GM19438 (cell line): ENCODE data around the gene SPDYE6.
"Not testable (repeated sequence)": the region's sequence is repeated elsewhere in the genome, so short reads cannot be mapped to it uniquely, and the experiment has no call there.

Source experiments
- ATAC-seq: cut with Tn5 transposase; IDR thresholded peaks from one replicate; pipeline ENCODE4 v1.9.1; 2021; ENCODE audit warnings: low read depth; ENCODE audit not compliant: unreplicated experiment

Gene SPDYE6, protein sequence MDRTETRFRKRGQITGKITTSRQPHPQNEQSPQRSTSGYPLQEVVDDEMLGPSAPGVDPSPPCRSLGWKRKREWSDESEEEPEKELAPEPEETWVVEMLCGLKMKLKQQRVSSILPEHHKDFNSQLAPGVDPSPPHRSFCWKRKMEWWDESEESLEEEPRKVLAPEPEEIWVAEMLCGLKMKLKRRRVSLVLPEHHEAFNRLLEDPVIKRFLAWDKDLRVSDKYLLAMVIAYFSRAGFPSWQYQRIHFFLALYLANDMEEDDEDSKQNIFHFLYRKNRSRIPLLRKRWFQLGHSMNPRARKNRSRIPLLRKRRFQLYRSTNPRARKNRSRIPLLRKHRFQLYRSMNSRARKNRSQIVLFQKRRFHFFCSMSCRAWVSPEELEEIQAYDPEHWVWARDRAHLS

DNA sequence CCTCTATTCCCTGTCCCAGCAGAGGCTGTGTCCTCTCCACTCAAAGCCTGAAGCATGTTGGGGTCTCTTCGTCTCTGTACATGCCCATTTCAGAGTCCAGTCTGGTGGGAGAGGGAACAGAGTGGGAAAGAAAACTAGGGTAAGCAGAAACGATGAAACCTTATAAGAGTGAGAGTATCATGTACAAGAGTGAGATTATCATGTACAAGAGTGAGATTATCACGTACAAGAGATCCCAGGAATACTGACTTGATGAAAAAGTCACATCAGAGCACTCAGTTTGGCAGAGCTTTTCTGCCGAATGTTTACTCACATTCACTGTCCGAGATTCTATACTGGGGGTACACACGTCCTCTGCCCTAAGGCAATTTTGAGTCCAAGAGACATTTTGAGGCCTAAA lies at the start of gene SPDYE6:
Gene SPDYE6, minus strand, starts transcription at position 101 of the 400 bp plus-strand sequence. CDS start 421 bp downstream, outside the sequence.
- ATAC-seq, result not testable (repeated sequence)

DNA sequence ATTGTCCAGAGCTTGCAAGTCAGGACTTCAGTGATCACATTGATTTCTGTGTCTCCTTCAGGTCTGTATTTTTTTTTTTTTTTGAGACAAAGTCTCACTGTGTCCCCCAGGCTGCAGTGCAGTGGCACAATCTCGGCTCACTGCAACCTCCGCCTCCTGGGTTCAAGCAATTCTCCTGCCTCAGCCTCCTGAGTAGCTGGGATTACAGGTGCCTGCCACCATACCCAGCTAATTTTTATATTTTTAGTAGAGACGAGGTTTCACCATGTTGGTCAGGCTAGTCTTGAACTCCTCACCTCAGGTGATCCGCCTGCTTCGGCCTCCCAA lies 48.6 kb upstream of the SPDYE6 start:
- ATAC-seq, result not testable (repeated sequence)

- ATAC-seq, result peak; percentile 76
Observed at GRCh38 chr7:102404005-102404861, 48.0 kb upstream of the SPDYE6 start.

GRCh38 chr7:102403563-102403962 lies 47.3 kb upstream of the SPDYE6 start:
- no peak for ATAC-seq

- ATAC-seq, result no peak
Observed at GRCh38 chr7:102400360-102400759, 44.1 kb upstream of the SPDYE6 start.

DNA sequence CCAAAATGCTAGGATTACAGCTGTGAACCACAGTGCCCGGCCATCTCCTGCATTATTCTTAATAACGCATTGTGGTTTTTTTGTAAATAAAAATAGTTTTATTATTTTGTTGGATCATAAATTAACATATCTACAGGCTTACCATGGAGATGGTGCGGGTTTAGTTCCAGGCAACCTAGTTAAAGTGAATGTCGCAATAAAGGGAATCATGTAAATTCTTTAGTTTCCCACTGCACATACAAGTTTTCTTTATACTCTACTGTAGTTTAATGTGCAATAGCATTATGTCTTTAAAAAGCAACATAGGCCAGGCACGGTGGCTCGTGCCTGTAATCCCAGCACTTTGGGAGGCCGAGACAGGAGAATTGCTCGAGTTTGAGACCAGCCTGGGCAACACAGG lies 42.3 kb upstream of the SPDYE6 start:
- no peak for ATAC-seq

- no peak for ATAC-seq
Observed at GRCh38 chr7:102396710-102397019, 40.4 kb upstream of the SPDYE6 start.

DNA sequence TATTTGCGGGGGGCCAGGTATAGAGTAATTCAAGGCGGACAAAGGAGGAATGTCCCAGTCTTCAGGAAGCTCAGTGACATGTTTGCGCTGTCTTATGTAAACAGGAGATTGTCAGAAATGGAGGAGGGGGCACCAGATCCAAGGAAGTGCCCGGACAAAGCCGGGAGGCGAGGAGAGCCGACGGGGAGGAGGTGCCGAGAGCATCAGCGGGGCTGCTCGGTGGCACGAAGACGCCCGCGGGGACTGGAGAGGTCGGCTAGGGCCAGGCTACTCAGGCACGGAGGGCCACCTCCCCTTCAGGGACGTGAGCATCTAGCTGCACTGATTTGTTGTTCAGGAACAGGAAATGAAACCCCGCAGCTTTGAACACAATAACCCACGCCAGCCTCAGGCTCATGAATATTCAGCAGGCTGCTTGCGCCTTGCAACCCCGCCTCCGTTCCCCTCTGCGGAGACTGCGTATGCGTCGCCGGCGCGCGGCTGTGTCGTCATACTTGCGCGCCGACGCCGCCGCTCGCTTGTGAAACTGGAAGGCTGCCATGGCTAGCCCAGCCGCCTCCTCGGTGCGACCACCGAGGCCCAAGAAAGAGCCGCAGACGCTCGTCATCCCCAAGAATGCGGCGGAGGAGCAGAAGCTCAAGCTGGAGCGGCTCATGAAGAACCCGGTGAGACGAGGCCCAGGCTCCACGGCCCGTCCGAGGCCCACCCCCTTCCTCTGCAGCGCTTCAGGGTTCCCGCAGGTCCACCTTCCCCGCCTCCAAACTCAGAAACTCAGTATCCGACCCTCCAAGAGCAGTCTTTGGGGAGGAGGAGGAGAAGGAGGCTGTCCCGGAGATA lies 39.8 kb upstream of the SPDYE6 start, which contains the start of gene PRKRIP1:
Gene PRKRIP1, plus strand, starts transcription at position 491 of the 837 bp plus-strand sequence. Its CDS starts 49 bp downstream, at position 540.
- peak; percentile 98 for ATAC-seq

GRCh38 chr7:102395592-102395872 lies 39.3 kb upstream of the SPDYE6 start:
- no peak for ATAC-seq

- no peak for ATAC-seq
Observed at GRCh38 chr7:102393467-102393866, 37.2 kb upstream of the SPDYE6 start.

- ATAC-seq, result no peak
Observed at GRCh38 chr7:102392330-102392729, 36.1 kb upstream of the SPDYE6 start.

DNA sequence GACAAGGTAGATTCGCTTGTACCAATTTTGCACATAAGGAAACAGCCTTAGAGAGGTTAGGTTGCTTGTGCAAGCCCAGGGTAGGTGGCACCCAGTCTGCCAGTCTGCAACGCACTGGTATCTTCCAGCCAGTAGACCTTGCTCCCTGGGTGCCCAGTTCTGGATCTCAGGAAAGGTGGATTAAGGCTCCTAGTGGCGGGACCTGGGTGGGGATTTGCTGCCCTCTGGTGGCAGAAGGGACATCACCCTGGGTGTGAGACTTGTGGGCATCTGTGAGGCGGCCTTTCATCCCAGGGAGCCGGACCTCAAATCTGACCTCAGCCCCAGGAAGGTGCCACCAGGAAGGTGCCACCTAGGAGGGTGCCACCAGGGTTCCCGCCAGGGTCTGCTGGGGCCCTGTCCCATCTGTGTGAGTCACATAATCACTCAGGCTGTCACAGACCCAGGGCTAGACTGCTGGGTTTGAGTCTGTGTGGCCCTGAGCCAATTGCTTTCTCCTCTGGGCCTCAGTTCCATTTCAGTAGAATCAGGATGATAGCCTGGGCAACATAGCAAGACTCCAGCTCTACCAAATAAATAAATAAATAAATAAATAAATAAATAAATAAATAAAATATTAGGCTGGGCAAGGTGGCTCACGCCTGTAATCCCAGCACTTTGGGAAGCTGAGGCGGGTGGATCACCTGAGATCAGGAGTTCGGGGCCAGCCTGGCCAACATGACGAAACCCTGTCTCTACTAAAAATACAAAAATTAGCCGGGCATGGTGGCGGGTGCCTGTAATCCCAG lies 34.6 kb upstream of the SPDYE6 start:
- no peak for ATAC-seq

- no peak for ATAC-seq
Observed at GRCh38 chr7:102389810-102390209, 33.6 kb upstream of the SPDYE6 start.

DNA sequence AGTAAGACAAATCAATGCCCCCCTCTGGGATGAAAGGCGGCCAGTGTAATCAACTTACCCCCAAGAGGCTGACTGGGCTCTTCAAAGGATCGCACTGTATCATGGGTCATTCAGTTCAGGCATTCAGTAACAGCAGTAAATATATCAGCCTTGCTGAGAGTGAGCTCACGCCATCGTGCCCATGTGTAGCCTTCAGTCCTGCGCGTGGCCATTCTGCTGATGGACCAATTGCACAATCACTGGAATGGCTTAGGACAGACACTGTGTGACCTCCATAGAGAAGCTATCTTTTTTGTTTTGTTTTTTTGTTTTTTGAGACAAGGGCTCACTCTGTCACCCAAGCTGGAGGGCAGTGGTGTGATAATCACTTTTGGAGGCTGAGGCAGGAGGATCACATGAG lies 30.8 kb upstream of the SPDYE6 start:
- ATAC-seq, result no peak

DNA sequence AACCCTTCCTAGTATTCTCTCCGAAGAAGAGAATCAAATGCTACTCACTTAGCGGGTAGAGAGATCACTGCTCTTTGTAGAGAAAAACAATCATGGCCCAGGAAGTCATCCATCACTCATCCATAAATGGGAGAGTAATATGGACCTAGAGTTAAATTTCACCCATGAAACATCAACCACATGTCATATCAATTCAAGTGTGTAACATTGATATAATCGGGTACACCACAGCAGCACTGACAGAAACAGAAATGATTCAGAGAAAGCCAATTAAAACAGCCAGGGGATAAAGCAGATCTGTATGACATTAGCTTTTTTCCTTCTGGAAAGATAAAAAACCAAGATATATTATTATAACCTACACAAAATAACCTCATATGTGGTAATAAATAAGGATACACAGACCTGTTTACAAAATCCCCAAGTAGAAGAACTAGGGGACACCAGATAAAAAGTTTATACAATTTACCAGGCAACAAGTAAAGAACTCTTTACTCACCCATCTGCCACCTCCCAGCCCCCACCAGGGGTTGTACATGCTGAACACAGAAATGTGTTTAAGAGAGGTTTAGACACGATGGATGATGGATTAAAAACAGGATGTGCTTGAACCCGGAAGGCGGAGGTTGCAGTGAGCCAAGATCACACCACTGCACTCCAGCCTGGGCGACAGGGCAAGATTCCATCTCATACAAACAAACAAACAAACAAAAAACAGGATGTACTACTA lies 25.6 kb upstream of the SPDYE6 start:
- ATAC-seq, result not testable (repeated sequence)

DNA sequence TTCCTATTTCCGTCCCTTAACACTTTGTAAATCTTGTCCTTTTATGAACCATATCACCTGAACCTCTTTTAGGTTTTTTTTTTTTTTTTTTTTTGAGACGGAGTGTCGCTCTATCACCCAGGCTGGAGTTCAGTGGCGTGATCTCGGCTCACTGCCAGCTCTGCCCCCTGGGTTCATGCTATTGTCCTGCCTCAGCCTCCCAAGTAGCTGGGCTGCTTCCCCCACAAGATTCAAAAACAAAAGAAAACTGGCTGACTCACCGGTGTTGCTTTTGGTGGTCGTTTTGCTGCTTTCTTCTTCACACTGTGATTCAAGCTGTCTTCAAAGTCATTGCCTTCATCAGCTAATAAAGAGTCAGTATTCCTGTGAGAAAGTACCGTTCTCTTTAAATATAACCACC lies 24.6 kb upstream of the SPDYE6 start:
- not testable (repeated sequence) for ATAC-seq

- no peak for ATAC-seq
Observed at GRCh38 chr7:102376964-102377466, 20.8 kb upstream of the SPDYE6 start.

GRCh38 chr7:102372796-102373195 lies 16.6 kb upstream of the SPDYE6 start:
- ATAC-seq, result not testable (repeated sequence)

DNA sequence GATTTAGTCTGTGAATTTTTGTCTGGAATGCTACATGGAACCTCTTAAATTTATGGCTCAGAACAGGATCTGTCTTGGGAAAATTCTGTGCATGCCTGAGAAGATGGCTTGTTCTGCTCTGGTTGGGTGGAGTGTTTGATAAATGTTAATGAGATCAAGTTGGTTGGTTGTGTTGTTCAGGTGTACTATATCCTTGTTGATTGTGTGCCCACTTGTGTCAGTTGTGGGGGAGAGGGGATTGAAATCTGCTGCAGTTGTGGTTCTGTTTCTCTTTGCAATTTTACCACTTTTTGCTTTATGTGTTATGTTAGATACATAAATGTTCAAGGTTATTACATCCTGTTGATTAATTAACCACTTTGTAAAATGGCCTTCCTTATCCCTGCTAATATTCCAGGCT lies 13.8 kb upstream of the SPDYE6 start:
- ATAC-seq, result not testable (repeated sequence)
